SU-DHL-6 (cell line): ENCODE data around the gene RGMB.

Experiments used
- H2AFZ ChIP-seq: fragments of 200-600 bp; sonication (generic); 2 replicates; pipeline ENCODE4 v1.6.1; 2014; ENCODE audit warnings: low read depth, mild to moderate bottlenecking, moderate library complexity, mixed read lengths, antibody characterized with exemption, low read length; ENCODE audit not compliant: severe bottlenecking
- H3F3A ChIP-seq: fragments of 200-600 bp; shearing (Covaris generic); 2 replicates; pipeline ENCODE4 v1.6.0; 2016; ENCODE audit warnings: antibody characterized with exemption, mild to moderate bottlenecking; ENCODE audit not compliant: insufficient read depth
- H3K27ac ChIP-seq: fragments of 200-600 bp; sonication (generic); 2 replicates; pipeline ENCODE4 v1.5.1; 2016; ENCODE audit warnings: low read depth, mild to moderate bottlenecking, low read length, moderate library complexity, mixed read lengths
- H3K27me3 ChIP-seq: fragments of 200-600 bp; sonication (generic), shearing (Covaris generic); 2 replicates; pipeline ENCODE4 v1.6.0; 2014; ENCODE audit warnings: mild to moderate bottlenecking, low read length
- H3K36me3 ChIP-seq: fragments of 200-600 bp; sonication (generic); 2 replicates; pipeline ENCODE4 v1.6.1; 2014; ENCODE audit warnings: mild to moderate bottlenecking, low read length, mixed read lengths
- H3K4me2 ChIP-seq: fragments of 300-600, 200-600 bp; shearing (Covaris generic), sonication (generic); 2 replicates; pipeline ENCODE4 v1.6.0; 2014; ENCODE audit warnings: low read length, low read depth, mild to moderate bottlenecking; ENCODE audit not compliant: poor library complexity, severe bottlenecking
- H3K4me3 ChIP-seq: fragments of 200-600 bp; sonication (generic); 2 replicates; pipeline ENCODE4 v1.5.1; 2014; ENCODE audit warnings: antibody characterized with exemption, low read length, mild to moderate bottlenecking, mixed read lengths; ENCODE audit not compliant: insufficient read depth, poor library complexity, severe bottlenecking
- H3K79me2 ChIP-seq: fragments of 200-600 bp; sonication (generic); 2 replicates; pipeline ENCODE4 v1.6.1; 2014; ENCODE audit warnings: mild to moderate bottlenecking, low read length, moderate library complexity; ENCODE audit not compliant: insufficient read depth
- H3K9ac ChIP-seq: fragments of 200-600 bp; sonication (generic); 2 replicates; pipeline ENCODE4 v1.7.0; 2014; ENCODE audit warnings: mild to moderate bottlenecking, low read length
- H3K9me2 ChIP-seq: fragments of 200-600 bp; sonication (generic); replicated peaks from 2 replicates; pipeline ENCODE4 v1.6.1; 2014; ENCODE audit warnings: low read length; ENCODE audit not compliant: insufficient read depth
- H3K9me3 ChIP-seq: fragments of 200-600 bp; sonication (generic); 2 replicates; pipeline ENCODE4 v1.6.1; 2014; ENCODE audit warnings: low read length, mixed read lengths; ENCODE audit not compliant: insufficient read depth
- H4K20me1 ChIP-seq: fragments of 200-600 bp; sonication (generic); 2 replicates; pipeline ENCODE4 v1.6.1; 2014; ENCODE audit warnings: low read depth, mild to moderate bottlenecking, antibody characterized with exemption, low read length, moderate library complexity, mixed read lengths
- CTCF ChIP-seq: fragments of 200-600 bp; sonication (generic); IDR thresholded peaks from one replicate; pipeline ENCODE4 v1.5.1; 2017; ENCODE audit warnings: antibody characterized with exemption, mild to moderate bottlenecking, low read length, moderate library complexity; ENCODE audit not compliant: insufficient read depth, poor library complexity, severe bottlenecking
- EZH2phosphoT487 ChIP-seq: fragments of 200-600 bp; sonication (generic), shearing (Covaris generic); conservative IDR thresholded peaks from 2 replicates; pipeline ENCODE4 v1.6.1; 2018; ENCODE audit warnings: mild to moderate bottlenecking, antibody characterized with exemption, low read length, moderate library complexity, mixed read lengths

RGMB gene

GRCh38 chr5:98836175-98836574, 62.7 kb downstream of the RGMB start:
- Histone ChIP-seq H3K9me2 (no peaks in the 10 kb centered on the region), H3F3A (no peaks in the 10 kb centered on the region), H3K4me3 (no peak overlapping the region), H3K4me2 (no peak overlapping the region), H3K9ac (no peak overlapping the region), H3K36me3 (no peaks in the 10 kb centered on the region), H3K27me3 (no peaks in the 10 kb centered on the region), H2AFZ (no peak overlapping the region), H3K27ac (no peak overlapping the region), H3K79me2 (no peaks in the 10 kb centered on the region), H3K9me3 (no peaks in the 10 kb centered on the region), H4K20me1 (no peaks in the 10 kb centered on the region)
- no peak for TF ChIP-seq EZH2phosphoT487
- no peak for TF ChIP-seq CTCF

GRCh38 chr5:98839469-98840383, 66.3 kb downstream of the RGMB start:
- Histone ChIP-seq H3K4me3 (no peak overlapping the region), H3K79me2 (no peaks in the 10 kb centered on the region), H4K20me1 (no peaks in the 10 kb centered on the region), H3K9me2 (no peaks in the 10 kb centered on the region), H3K27ac (no peak overlapping the region), H3K9me3 (peaks cover 7% of the 10 kb centered on the region; the same call in 1 of the 2 replicates), H2AFZ (no peak overlapping the region), H3K4me2 (no peak overlapping the region), H3F3A (no peaks in the 10 kb centered on the region), H3K36me3 (no peaks in the 10 kb centered on the region), H3K27me3 (no peaks in the 10 kb centered on the region), H3K9ac (no peak overlapping the region)
- TF ChIP-seq CTCF (peak; percentile 23), EZH2phosphoT487 (no peak)

GRCh38 chr5:98840946-98841345, 67.5 kb downstream of the RGMB start:
- Histone ChIP-seq H3K4me3 (no peak overlapping the region), H3K4me2 (no peak overlapping the region), H3F3A (no peaks in the 10 kb centered on the region), H2AFZ (no peak overlapping the region), H3K36me3 (no peaks in the 10 kb centered on the region), H3K27me3 (no peaks in the 10 kb centered on the region), H3K27ac (no peak overlapping the region), H3K79me2 (no peaks in the 10 kb centered on the region), H3K9me3 (peaks cover 12% of the 10 kb centered on the region; the same call in 1 of the 2 replicates), H3K9ac (no peak overlapping the region), H3K9me2 (no peaks in the 10 kb centered on the region), H4K20me1 (no peaks in the 10 kb centered on the region)
- TF ChIP-seq CTCF (no peak), EZH2phosphoT487 (no peak)
